ENCODE results near the gene GPC5. TPM values are rescaled to one million over a fixed set of nuclear protein-coding genes. Genes with fewer than 3 reads are reported as not detected.

GPC5 gene
- polyA plus RNA-seq, 1 experiment = not detected

DNA sequence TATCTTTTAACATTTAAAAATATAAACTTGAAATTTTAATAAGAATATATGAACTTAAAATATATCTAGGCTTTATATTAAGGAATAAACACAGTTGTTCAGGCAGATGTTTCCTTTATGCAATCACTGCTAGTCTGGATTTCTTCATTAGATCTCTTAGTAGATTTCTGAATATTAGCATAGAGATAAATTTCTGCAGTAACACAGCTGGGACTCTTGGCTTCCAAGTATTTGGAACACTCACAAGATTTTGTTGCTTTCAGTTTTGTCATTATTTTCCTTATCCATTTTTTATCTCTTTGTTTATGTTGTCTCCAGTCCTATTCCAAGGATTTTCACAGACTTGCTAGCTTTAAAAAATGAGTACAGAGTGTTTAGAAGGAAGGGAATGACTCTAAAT lies 857.1 kb downstream of the GPC5 start:
- H3K27me3 ChIP-seq (ENCODE audit: control insufficient read depth, insufficient read depth, low read length) = no peaks in the 10 kb centered on the region
- CTCF ChIA-PET = no interaction called here
- H3K36me3 ChIP-seq (ENCODE audit: control insufficient read depth, insufficient read depth, low read length) = no peaks in the 10 kb centered on the region
- POLR2A ChIA-PET = no interaction called here
- TF ChIP-seq, protein P1, sequence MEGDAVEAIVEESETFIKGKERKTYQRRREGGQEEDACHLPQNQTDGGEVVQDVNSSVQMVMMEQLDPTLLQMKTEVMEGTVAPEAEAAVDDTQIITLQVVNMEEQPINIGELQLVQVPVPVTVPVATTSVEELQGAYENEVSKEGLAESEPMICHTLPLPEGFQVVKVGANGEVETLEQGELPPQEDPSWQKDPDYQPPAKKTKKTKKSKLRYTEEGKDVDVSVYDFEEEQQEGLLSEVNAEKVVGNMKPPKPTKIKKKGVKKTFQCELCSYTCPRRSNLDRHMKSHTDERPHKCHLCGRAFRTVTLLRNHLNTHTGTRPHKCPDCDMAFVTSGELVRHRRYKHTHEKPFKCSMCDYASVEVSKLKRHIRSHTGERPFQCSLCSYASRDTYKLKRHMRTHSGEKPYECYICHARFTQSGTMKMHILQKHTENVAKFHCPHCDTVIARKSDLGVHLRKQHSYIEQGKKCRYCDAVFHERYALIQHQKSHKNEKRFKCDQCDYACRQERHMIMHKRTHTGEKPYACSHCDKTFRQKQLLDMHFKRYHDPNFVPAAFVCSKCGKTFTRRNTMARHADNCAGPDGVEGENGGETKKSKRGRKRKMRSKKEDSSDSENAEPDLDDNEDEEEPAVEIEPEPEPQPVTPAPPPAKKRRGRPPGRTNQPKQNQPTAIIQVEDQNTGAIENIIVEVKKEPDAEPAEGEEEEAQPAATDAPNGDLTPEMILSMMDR (IDR thresholded peaks at IDR 0.05; ENCODE audit: insufficient read depth, low read depth, low read length) = no peak
- no peak for DNase-seq (ENCODE audit: low read depth)
- no peak overlapping the region for H3K4me3 ChIP-seq (ENCODE audit: low read depth, low read length)

DNA sequence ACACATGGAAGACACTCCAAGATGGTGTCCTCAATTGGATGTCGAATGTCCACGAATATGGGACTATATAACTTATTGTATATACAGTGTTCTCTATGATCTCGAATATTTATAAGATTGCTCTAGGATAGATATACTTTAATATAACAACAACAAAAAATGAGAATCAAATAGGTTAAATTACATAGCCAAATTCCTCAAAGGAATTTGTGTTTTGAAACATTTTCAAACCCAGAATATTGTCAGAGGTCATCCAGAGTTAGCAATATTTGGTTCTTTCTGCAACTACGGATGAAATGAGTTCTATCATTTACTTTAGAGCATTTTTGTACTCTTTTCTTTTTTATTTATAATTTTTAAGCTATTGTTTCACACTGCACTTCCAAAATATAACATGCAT lies 857.8 kb downstream of the GPC5 start:
- DNase-seq (ENCODE audit: low read depth) = no peak
- CTCF ChIA-PET = no interaction called here
- Histone ChIP-seq H3K4me3 (ENCODE audit: low read depth, low read length) (no peak overlapping the region), H3K36me3 (ENCODE audit: control insufficient read depth, insufficient read depth, low read length) (no peaks in the 10 kb centered on the region), H3K27me3 (ENCODE audit: control insufficient read depth, insufficient read depth, low read length) (no peaks in the 10 kb centered on the region)
- TF ChIP-seq, protein P1 (IDR thresholded peaks at IDR 0.05; ENCODE audit: insufficient read depth, low read depth, low read length) = no peak
- POLR2A ChIA-PET = no interaction called here

DNA sequence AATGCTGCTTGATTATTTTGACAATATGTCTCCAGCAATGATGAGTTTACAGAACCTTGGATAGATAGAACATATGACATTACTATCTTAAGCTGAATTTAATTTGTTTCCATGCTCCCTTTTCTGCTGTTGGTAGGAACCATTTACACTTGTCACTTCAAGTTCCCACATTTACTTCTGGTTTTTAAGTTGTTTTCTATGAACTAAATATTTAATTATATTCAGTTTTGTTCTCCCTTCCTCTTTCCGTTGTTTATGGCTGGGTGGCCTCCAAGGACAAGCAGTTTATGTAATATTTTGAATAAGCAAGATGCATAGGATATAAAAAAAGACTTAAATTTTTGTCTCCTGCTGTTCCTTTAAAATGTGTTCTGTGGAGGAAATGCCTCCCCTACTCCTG lies 860.6 kb downstream of the GPC5 start:
- no peaks in the 10 kb centered on the region for H3K36me3 ChIP-seq (ENCODE audit: control insufficient read depth, insufficient read depth, low read length)
- H3K4me3 ChIP-seq (ENCODE audit: low read depth, low read length) = no peak overlapping the region
- H3K27me3 ChIP-seq (ENCODE audit: control insufficient read depth, insufficient read depth, low read length) = no peaks in the 10 kb centered on the region
- ChIA-PET CTCF (no interaction called here), POLR2A (no interaction called here)
- TF ChIP-seq, protein P1 (IDR thresholded peaks at IDR 0.05; ENCODE audit: insufficient read depth, low read depth, low read length) = no peak
- no peak for DNase-seq (ENCODE audit: low read depth)

DNA sequence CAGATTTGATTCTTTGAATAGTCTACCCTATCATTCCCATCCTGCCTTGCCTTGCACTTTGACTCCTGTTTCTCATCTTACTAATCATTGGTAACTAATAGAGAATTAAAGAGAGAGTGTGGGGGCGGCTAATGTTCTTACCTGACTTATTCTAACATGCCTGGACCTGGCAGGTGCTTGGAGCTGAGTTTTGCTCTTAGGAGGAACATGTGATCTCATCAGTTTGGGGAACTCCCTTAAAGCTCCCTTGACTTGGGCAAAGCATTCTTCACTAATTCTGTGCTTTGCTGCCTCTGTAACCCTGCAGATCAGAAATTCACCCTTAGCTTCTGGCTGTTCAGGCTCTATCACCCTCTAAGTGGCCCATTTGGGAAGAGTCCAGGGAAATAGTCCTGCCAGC lies 861.1 kb downstream of the GPC5 start:
- POLR2A ChIA-PET = no interaction called here
- H3K27me3 ChIP-seq (ENCODE audit: control insufficient read depth, insufficient read depth, low read length) = no peaks in the 10 kb centered on the region
- no peak for DNase-seq (ENCODE audit: low read depth)

DNA sequence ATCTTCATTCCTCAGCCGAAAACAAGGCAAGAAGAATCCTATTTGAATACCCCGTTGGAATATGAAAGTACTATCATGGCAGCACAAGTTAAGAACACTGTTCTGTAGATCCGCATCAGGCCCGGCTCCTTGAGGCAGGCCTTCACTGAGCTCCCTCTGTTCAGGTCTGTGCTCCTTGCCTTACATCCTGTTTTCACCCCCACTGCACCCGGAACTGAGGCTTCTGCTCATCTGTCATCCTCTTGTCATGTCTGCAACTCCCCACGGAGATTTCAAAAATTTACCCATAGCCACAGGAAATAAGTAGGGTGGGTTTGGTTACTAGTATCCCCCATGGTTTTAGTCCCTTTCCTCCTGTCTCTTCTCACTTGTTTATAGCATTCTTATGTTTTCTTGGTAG lies 861.9 kb downstream of the GPC5 start:
- CTCF ChIA-PET = no interaction called here
- H3K36me3 ChIP-seq (ENCODE audit: control insufficient read depth, insufficient read depth, low read length) = no peaks in the 10 kb centered on the region
- no peak overlapping the region for H3K4me3 ChIP-seq (ENCODE audit: low read depth, low read length)
- TF ChIP-seq, protein P1 (IDR thresholded peaks at IDR 0.05; ENCODE audit: insufficient read depth, low read depth, low read length) = no peak
- no peaks in the 10 kb centered on the region for H3K27me3 ChIP-seq (ENCODE audit: control insufficient read depth, insufficient read depth, low read length)
- POLR2A ChIA-PET = no interaction called here
- no peak for DNase-seq (ENCODE audit: low read depth)

More for the DNA sequence above, 861.1 kb downstream of the GPC5 start:
- Histone ChIP-seq H3K4me3 (ENCODE audit: low read depth, low read length) (no peak overlapping the region), H3K36me3 (ENCODE audit: control insufficient read depth, insufficient read depth, low read length) (no peaks in the 10 kb centered on the region)
- TF ChIP-seq, protein P1 (IDR thresholded peaks at IDR 0.05; ENCODE audit: insufficient read depth, low read depth, low read length) = no peak
- CTCF ChIA-PET = no interaction called here
